DND-41 (cell line): Measurements from ENCODE around the gene NDUFS5.

Experiments used
- ATAC-seq: fragments of 200-7000 bp; cut with Tn5 transposase; 3 replicates; pipeline ENCODE4 v1.9.1; 2021; ENCODE audit warnings: low read depth; ENCODE audit not compliant: insufficient read depth
- DNase-seq: peaks from one replicate; pipeline ENCODE4 v3.0.0-alpha.2; 2020
- H2AFZ ChIP-seq: 2 replicates; pipeline ENCODE4 v1.6.0; 2012; ENCODE audit warnings: low read depth, low read length
- H3K27ac ChIP-seq: 2 replicates; pipeline ENCODE4 v1.5.1; 2012; ENCODE audit warnings: low read length, inconsistent platforms
- H3K27me3 ChIP-seq: fragments of 200-600 bp; sonication (generic); 2 replicates; pipeline ENCODE4 v1.6.0; 2012; ENCODE audit warnings: low read length, mild to moderate bottlenecking, inconsistent platforms; ENCODE audit not compliant: insufficient read depth, poor library complexity
- H3K36me3 ChIP-seq: 2 replicates; pipeline ENCODE4 v1.5.1; 2012; ENCODE audit warnings: low read length, inconsistent platforms; ENCODE audit not compliant: insufficient read depth
- H3K4me1 ChIP-seq: 2 replicates; pipeline ENCODE4 v1.5.1; 2012; ENCODE audit warnings: mild to moderate bottlenecking, low read length; ENCODE audit not compliant: insufficient read depth
- H3K4me2 ChIP-seq: 2 replicates; pipeline ENCODE4 v1.6.0; 2012; ENCODE audit warnings: mild to moderate bottlenecking, moderate library complexity, low read length, inconsistent platforms; ENCODE audit not compliant: insufficient read depth
- H3K4me3 ChIP-seq, 2 experiments: fragments of 200-600 bp in 1 of 2; shearing (Covaris generic) in 1 of 2; 2 replicates each; pipeline ENCODE4 v1.5.1; 2012 to 2016; ENCODE audit warnings: inconsistent platforms in 2 of 2, low read length in 2 of 2, mild to moderate bottlenecking in 2 of 2, low read depth in 1 of 2, moderate library complexity in 1 of 2
- H3K79me2 ChIP-seq: 2 replicates; pipeline ENCODE4 v1.6.0; 2012; ENCODE audit warnings: low read length, inconsistent platforms; ENCODE audit not compliant: insufficient read depth
- H3K9ac ChIP-seq: 2 replicates; pipeline ENCODE4 v1.6.0; 2012; ENCODE audit warnings: low read depth, mild to moderate bottlenecking, inconsistent platforms, low read length, moderate library complexity
- H3K9me3 ChIP-seq: 2 replicates; pipeline ENCODE4 v1.5.1; 2012; ENCODE audit warnings: low read length, moderate library complexity, mild to moderate bottlenecking, inconsistent platforms; ENCODE audit not compliant: insufficient read depth, severe bottlenecking
- H4K20me1 ChIP-seq: 2 replicates; pipeline ENCODE4 v1.6.0; 2012; ENCODE audit warnings: low read length; ENCODE audit not compliant: insufficient read depth
- EZH2 ChIP-seq: IDR thresholded peaks from 3 replicates; pipeline ENCODE4 v1.6.1; 2012; ENCODE audit warnings: borderline replicate concordance, low read depth, mild to moderate bottlenecking, moderate library complexity, low read length, inconsistent platforms; ENCODE audit not compliant: severe bottlenecking
- TF ChIP-seq, protein P1 (sequence below): IDR thresholded peaks from 2 replicates; pipeline ENCODE4 v1.5.1; 2012; ENCODE audit warnings: borderline replicate concordance, low read length, moderate library complexity, mild to moderate bottlenecking; ENCODE audit not compliant: poor library complexity, severe bottlenecking; ENCODE audit errors: extremely low read depth

Gene NDUFS5

DNA sequence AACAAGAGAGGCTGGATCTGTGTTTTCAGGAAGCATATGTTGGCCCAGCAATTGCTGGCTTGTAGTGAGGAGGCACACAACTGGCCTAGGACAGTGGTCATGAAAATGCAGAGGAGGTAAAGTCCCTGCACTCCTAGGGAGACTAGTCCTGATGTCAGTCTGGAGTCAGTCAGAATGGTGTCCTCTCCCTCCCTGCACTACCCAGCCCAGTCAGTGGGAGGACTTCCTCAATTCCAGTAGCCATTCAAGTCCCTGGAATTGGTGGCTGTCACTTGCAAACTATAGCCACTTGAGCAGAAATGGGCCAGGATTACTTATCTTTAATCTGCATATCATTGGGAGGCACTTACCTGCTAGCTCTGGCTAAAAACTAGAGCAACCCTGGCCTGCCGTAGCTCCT, 18.6 kb downstream of the NDUFS5 start:
- H3K27ac ChIP-seq: no peak overlapping the region
- no peak overlapping the region for H3K4me2 ChIP-seq
- no peaks in the 10 kb centered on the region for H3K9me3 ChIP-seq
- H3K36me3 ChIP-seq: peaks cover 9% of the 10 kb centered on the region; the same call in 1 of the 2 replicates
- H3K79me2 ChIP-seq: no peaks in the 10 kb centered on the region
- no peaks in the 10 kb centered on the region for H3K27me3 ChIP-seq
- H3K4me3 ChIP-seq: no peak overlapping the region
- no peak for TF ChIP-seq EZH2
- TF ChIP-seq, protein P1, sequence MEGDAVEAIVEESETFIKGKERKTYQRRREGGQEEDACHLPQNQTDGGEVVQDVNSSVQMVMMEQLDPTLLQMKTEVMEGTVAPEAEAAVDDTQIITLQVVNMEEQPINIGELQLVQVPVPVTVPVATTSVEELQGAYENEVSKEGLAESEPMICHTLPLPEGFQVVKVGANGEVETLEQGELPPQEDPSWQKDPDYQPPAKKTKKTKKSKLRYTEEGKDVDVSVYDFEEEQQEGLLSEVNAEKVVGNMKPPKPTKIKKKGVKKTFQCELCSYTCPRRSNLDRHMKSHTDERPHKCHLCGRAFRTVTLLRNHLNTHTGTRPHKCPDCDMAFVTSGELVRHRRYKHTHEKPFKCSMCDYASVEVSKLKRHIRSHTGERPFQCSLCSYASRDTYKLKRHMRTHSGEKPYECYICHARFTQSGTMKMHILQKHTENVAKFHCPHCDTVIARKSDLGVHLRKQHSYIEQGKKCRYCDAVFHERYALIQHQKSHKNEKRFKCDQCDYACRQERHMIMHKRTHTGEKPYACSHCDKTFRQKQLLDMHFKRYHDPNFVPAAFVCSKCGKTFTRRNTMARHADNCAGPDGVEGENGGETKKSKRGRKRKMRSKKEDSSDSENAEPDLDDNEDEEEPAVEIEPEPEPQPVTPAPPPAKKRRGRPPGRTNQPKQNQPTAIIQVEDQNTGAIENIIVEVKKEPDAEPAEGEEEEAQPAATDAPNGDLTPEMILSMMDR: no peak
- no peak overlapping the region for H3K9ac ChIP-seq
- ATAC-seq (no peak), DNase-seq (no peak)
- H2AFZ ChIP-seq: no peak overlapping the region
- H3K4me1 ChIP-seq: no peaks in the 10 kb centered on the region
- H4K20me1 ChIP-seq: no peaks in the 10 kb centered on the region

DNA sequence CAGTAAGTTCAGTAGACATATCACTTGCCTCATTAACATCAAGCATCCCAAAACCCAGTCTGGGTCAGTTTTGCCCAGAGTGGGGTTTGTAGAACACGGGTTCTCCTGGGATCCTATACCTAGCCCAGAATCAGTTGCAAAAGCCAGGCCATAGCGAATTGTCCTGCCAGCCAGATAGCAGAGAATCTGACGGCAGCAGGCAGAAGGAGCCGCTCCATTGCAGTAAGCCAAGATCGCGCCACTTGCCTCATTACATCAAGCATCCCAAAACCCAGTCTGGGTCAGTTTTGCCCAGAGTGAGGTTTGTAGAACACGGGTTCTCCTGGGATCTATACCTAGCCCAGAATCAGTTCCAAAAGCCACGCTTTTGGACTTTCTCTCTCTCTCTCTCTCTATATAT, 19.1 kb downstream of the NDUFS5 start:
- H3K4me2 ChIP-seq: no peak overlapping the region
- no peak for TF ChIP-seq EZH2
- TF ChIP-seq, protein P1: no peak

DNA sequence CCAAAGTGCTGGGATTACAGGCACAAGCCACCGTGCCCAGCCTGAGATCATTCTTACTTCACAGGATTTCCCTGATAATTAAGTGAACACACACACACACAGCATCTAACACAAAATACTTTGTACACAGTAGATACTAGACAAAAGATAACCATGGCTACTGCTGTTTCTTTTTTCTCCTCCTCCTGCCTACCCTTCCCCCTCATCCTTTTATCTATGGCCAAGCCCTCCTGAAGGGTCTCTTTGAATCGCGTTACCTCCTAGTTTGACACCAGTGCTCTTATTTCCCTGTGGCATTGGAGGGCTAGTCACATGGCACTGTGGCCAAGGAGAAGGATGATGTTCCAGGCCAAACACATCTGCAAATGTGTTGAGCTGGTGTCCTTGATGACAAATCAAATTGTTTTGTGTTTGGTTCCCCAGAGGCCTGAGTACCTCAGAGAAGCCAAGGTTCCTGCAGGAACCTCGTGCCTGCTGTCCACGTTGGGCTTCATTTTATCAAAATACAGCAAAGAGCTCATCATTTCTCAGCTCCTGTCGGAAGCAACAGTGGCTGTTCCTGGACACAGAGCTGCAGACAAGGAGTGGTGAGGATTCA, 20.6 kb downstream of the NDUFS5 start:
- Histone ChIP-seq H3K36me3 (peaks cover 8% of the 10 kb centered on the region; the same call in 1 of the 2 replicates), H4K20me1 (no peaks in the 10 kb centered on the region), H3K79me2 (no peaks in the 10 kb centered on the region), H3K4me3 (no peak overlapping the region), H3K27ac (no peak overlapping the region), H3K9me3 (no peaks in the 10 kb centered on the region), H3K27me3 (no peaks in the 10 kb centered on the region), H3K4me2 (no peak overlapping the region), H2AFZ (no peak overlapping the region), H3K9ac (no peak overlapping the region), H3K4me1 (no peaks in the 10 kb centered on the region)
- DNase-seq: no peak
- no peak for ATAC-seq
- TF ChIP-seq, protein P1: no peak
- no peak for TF ChIP-seq EZH2

More for the DNA sequence above, 19.1 kb downstream of the NDUFS5 start:
- Histone ChIP-seq H3K27me3 (no peaks in the 10 kb centered on the region), H4K20me1 (no peaks in the 10 kb centered on the region), H3K79me2 (no peaks in the 10 kb centered on the region), H3K9me3 (no peaks in the 10 kb centered on the region), H3K4me1 (no peaks in the 10 kb centered on the region), H2AFZ (no peak overlapping the region), H3K27ac (no peak overlapping the region), H3K9ac (no peak overlapping the region), H3K4me3 (no peak overlapping the region), H3K36me3 (peaks cover 9% of the 10 kb centered on the region; the same call in 1 of the 2 replicates)
- no peak for ATAC-seq
- no peak for DNase-seq
